Testis (tissue), 5 donors: ENCODE data around the gene REG1A. TPM values are rescaled to one million over a fixed set of nuclear protein-coding genes. Genes with fewer than 3 reads are reported as not detected.

Source experiments
- DNase-seq: peaks from one replicate; pipeline ENCODE4 v3.0.0-alpha.2; 2019
- H3K27ac ChIP-seq, 2 donors: fragments of 200-600 bp; sonication (generic); one replicate each; pipeline ENCODE4 v1.5.1; 2019
- H3K27me3 ChIP-seq: fragments of 200-600 bp; sonication (generic); one replicate; pipeline ENCODE4 v1.5.1; 2019
- H3K36me3 ChIP-seq: fragments of 200-600 bp; sonication (generic); one replicate; pipeline ENCODE4 v1.5.1; 2017; ENCODE audit warnings: low read depth; ENCODE audit errors: missing control alignments
- H3K4me1 ChIP-seq: fragments of 200-600 bp; sonication (generic); one replicate; pipeline ENCODE4 v1.5.1; 2019
- H3K4me3 ChIP-seq, 2 donors: fragments of 200-600 bp; sonication (generic); one replicate each; pipeline ENCODE4 v1.5.1; 2017 to 2019
- H3K9me3 ChIP-seq: fragments of 200-600 bp; sonication (generic); one replicate; pipeline ENCODE4 v1.5.1; 2017
- CTCF ChIP-seq, 3 experiments: fragments of 450-650 bp in 2 of 3; fragments of 200-600 bp in 1 of 3; sonication (generic) in 1 of 3; IDR thresholded peaks; one replicate each; pipeline ENCODE4 v1.5.1; 2016 to 2019; ENCODE audit warnings: antibody characterized with exemption in 3 of 3, mild to moderate bottlenecking in 2 of 3, moderate library complexity in 1 of 3
- POLR2A ChIP-seq: fragments of 450-650 bp; IDR thresholded peaks from one replicate; pipeline ENCODE4 v1.6.1; 2017; ENCODE audit warnings: antibody characterized with exemption, mild to moderate bottlenecking, moderate library complexity
- WGBS, 2 donors: methylation state at CpG; one replicate each; pipeline ENCODE4 v1.1.5; 2018; 5-methylcytosine and 5-hydroxymethylcytosine counted together
- intact Hi-C: fragments of 100-400 bp; cut with DNase I; formaldehyde crosslinking; loops from one replicate; pipeline ENCODE4 v1.15.1; 2023; ENCODE audit warnings: low total_unique reads
- long read RNA-seq, 2 donors: transcript quantifications; one replicate each; lab custom pipeline, GENCODE V29; 2026
- polyA plus RNA-seq: library from polyadenylated mRNA; stranded (reverse); fragments of 350-450 nt; fragmentation: Illumina TruSeq; extraction: RNeasy Lipid Tissue Mini Kit (QIAGEN cat#74804); gene quantifications from one replicate; pipeline ENCODE4 v1.2.3, GENCODE V29; 2014; ENCODE audit warnings: low read depth, low replicate concordance; ENCODE audit not compliant: insufficient read depth
- total RNA-seq, 2 donors: library from RNA; depleted of rRNA; stranded (reverse); fragments of >200 nt; gene quantifications; one replicate each; pipeline ENCODE4 v1.2.3, GENCODE V29; 2016

Gene REG1A
- under 1 TPM in 1 of 2 donors, not detected in 1; 0.87 TPM for total RNA-seq
- 0.74 TPM for polyA plus RNA-seq
- long read RNA-seq, donor 1: 0 reads
- long read RNA-seq, donor 2: 0 reads

- intact Hi-C loops: no loop called here
- Histone ChIP-seq H3K27ac (no peak within 1 kb of the TSS), H3K27me3 (no peaks in the 10 kb centered on the region), H3K9me3 (no peaks in the 10 kb centered on the region), H3K36me3 (no peaks in the 10 kb centered on the region), H3K4me1 (no peaks in the 10 kb centered on the region), H3K4me3 (no peak within 1 kb of the TSS)
- DNase-seq: no peak
- no peak for TF ChIP-seq POLR2A
- TF ChIP-seq CTCF (IDR thresholded peaks at IDR 0.05): no peak
- WGBS, 2 donors: 76 to 92% methylated on average over 6 of the region's 6 CpGs
These were observed at the start of gene REG1A for GRCh38 chr2:79120194-79120713. REG1A (plus strand) TSS chr2:79120488; CDS start chr2:79120862, 374 bp downstream.

GRCh38 chr2:79071078-79071477 is 49.2 kb upstream of the REG1A start:
- WGBS, 2 donors: 87 to 88% methylated on average over 2 of the region's 2 CpGs
- intact Hi-C loops: no loop called here

GRCh38 chr2:79082987-79083386 is 37.3 kb upstream of the REG1A start:
- intact Hi-C loops: no loop called here

More at GRCh38 chr2:79071078-79071477, 49.2 kb upstream of the REG1A start:
- DNase-seq: no peak
- Histone ChIP-seq H3K36me3 (no peaks in the 10 kb centered on the region), H3K4me1 (no peaks in the 10 kb centered on the region), H3K27ac (no peak overlapping the region), H3K4me3 (no peak overlapping the region), H3K9me3 (no peaks in the 10 kb centered on the region), H3K27me3 (no peaks in the 10 kb centered on the region)
- TF ChIP-seq POLR2A (no peak), CTCF (IDR thresholded peaks at IDR 0.05) (no peak)

GRCh38 chr2:79083597-79084251 is 36.6 kb upstream of the REG1A start:
- H3K27me3 ChIP-seq: no peaks in the 10 kb centered on the region
- TF ChIP-seq POLR2A: no peak
- no peak for TF ChIP-seq CTCF (IDR thresholded peaks at IDR 0.05)
- H3K9me3 ChIP-seq: no peaks in the 10 kb centered on the region
- H3K4me1 ChIP-seq: no peaks in the 10 kb centered on the region
- no peaks in the 10 kb centered on the region for H3K36me3 ChIP-seq
- intact Hi-C loops: no loop called here
- DNase-seq: no peak
- no peak overlapping the region for H3K4me3 ChIP-seq
- H3K27ac ChIP-seq: no peak overlapping the region

More at GRCh38 chr2:79082987-79083386, 37.3 kb upstream of the REG1A start:
- H3K4me3 ChIP-seq: no peak overlapping the region
- no peaks in the 10 kb centered on the region for H3K27me3 ChIP-seq
- 85 to 94% methylated on average over 2 to 5 of the region's 5 CpGs for WGBS, 2 donors
- DNase-seq: no peak
- no peaks in the 10 kb centered on the region for H3K9me3 ChIP-seq
- no peaks in the 10 kb centered on the region for H3K4me1 ChIP-seq
- TF ChIP-seq CTCF (IDR thresholded peaks at IDR 0.05) (no peak), POLR2A (no peak)
- H3K27ac ChIP-seq: no peak overlapping the region
- H3K36me3 ChIP-seq: no peaks in the 10 kb centered on the region
